ENCODE data around the gene EPB41L4B. TPM values are rescaled to one million over a fixed set of nuclear protein-coding genes. Genes with fewer than 3 reads are reported as not detected.

The EPB41L4B gene
- total and polyA plus RNA-seq, 2 experiments from 2014 or later = 11.0 to 32.2 TPM

DNA sequence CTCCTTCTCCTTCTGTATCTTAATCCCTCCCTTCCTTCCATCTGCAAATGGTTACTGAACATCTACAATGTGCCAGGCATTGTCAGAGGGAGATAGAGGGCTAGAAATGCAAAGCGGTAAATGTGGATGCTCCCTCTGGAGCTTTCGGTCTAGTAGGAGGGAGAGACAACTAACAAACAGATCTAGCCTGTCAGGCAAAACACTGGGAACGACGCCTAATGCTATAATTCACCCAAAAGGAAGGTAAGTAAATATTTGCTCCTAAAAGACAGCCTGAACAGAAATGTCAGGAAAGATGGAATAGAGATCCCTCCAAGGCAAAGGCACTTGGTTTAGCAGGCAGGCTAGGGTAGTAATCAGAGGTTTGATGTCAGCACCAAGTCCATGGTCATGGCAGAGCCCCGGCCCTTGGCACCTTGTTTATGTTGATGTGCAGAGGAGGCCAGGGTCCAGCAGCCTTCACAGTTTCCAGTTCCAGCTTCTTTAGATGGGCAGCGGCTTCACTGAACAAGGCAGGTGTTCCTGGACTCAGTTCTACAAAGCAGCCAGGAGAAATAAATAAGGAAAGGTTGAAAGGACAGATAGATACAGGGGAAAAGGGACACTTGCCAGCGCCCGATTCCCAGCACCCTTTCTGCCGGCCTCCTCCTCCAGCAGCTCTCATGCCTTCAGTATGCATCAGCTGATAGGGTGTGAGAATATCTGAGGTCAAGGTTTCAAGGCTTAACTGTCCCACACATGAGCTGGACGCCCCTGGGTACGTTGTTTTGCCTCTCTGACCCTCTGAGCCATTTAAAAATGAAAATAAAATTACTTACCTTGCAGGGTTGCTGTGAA, 107.4 kb downstream of the EPB41L4B start (continued):
- TF ChIP-seq, protein P1, sequence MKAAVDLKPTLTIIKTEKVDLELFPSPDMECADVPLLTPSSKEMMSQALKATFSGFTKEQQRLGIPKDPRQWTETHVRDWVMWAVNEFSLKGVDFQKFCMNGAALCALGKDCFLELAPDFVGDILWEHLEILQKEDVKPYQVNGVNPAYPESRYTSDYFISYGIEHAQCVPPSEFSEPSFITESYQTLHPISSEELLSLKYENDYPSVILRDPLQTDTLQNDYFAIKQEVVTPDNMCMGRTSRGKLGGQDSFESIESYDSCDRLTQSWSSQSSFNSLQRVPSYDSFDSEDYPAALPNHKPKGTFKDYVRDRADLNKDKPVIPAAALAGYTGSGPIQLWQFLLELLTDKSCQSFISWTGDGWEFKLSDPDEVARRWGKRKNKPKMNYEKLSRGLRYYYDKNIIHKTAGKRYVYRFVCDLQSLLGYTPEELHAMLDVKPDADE (IDR thresholded peaks at IDR 0.05) = no peak
- TF ChIP-seq JUNB (IDR thresholded peaks at IDR 0.05; ENCODE audit: unreplicated experiment) = no peak

DNA sequence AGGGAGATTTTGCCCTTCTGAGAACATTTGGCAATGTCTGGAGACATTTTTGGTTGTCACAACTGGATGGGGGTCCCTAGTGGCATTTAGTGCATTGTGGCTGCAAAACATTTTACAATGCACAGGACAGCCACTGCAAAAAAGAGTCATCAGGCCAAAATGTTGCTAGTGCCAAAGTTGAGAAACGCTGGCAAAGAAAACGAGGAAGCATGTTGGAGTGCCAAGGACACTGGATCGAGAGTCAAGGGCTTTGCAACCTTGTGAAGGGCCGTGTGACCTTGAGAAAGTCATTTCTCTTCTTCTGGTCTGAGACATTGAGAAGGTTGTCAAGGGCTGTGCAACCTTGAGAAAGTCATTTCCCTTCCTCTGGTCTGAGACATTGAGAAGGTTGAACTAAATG, 108.1 kb downstream of the EPB41L4B start:
- Histone ChIP-seq H3K9me2 (ENCODE audit: insufficient read depth) (no peaks in the 10 kb centered on the region), H3K36me3 (ENCODE audit: insufficient read depth) (no peaks in the 10 kb centered on the region), H4K20me1 (replicated peaks; ENCODE audit: insufficient read depth) (no peaks in the 10 kb centered on the region), H3F3A (replicated peaks; ENCODE audit: low read depth) (no peaks in the 10 kb centered on the region), H3K4me2 (no peak overlapping the region), H3K79me2 (replicated peaks; ENCODE audit: insufficient read depth) (no peaks in the 10 kb centered on the region), H3K4me3 (no peak overlapping the region), H3K27me3 (ENCODE audit: insufficient read depth) (no peaks in the 10 kb centered on the region), H3K4me1 (ENCODE audit: insufficient read depth) (no peaks in the 10 kb centered on the region), H3K27ac (ENCODE audit: low read depth) (no peak overlapping the region), H2AFZ (no peak overlapping the region)
- H3K4me3 Mint-ChIP-seq = no peak overlapping the region
- no peaks in the 10 kb centered on the region for H3K9me3 Mint-ChIP-seq
- DNase-seq (ENCODE audit: low spot score) = no peak
- no peak overlapping the region for H3K27ac Mint-ChIP-seq
- peaks cover 3% of the 10 kb centered on the region for H3K27me3 Mint-ChIP-seq (ENCODE audit: insufficient read depth, low read depth, poor library complexity)
- no peaks in the 10 kb centered on the region for H3K4me1 Mint-ChIP-seq
- ATAC-seq = no peak
- no peaks in the 10 kb centered on the region for H3K36me3 Mint-ChIP-seq (ENCODE audit: low read depth)
- TF ChIP-seq ZNF114 (CRISPR knock-in tag; IDR thresholded peaks at IDR 0.05) = no peak
- TF ChIP-seq, protein P2, sequence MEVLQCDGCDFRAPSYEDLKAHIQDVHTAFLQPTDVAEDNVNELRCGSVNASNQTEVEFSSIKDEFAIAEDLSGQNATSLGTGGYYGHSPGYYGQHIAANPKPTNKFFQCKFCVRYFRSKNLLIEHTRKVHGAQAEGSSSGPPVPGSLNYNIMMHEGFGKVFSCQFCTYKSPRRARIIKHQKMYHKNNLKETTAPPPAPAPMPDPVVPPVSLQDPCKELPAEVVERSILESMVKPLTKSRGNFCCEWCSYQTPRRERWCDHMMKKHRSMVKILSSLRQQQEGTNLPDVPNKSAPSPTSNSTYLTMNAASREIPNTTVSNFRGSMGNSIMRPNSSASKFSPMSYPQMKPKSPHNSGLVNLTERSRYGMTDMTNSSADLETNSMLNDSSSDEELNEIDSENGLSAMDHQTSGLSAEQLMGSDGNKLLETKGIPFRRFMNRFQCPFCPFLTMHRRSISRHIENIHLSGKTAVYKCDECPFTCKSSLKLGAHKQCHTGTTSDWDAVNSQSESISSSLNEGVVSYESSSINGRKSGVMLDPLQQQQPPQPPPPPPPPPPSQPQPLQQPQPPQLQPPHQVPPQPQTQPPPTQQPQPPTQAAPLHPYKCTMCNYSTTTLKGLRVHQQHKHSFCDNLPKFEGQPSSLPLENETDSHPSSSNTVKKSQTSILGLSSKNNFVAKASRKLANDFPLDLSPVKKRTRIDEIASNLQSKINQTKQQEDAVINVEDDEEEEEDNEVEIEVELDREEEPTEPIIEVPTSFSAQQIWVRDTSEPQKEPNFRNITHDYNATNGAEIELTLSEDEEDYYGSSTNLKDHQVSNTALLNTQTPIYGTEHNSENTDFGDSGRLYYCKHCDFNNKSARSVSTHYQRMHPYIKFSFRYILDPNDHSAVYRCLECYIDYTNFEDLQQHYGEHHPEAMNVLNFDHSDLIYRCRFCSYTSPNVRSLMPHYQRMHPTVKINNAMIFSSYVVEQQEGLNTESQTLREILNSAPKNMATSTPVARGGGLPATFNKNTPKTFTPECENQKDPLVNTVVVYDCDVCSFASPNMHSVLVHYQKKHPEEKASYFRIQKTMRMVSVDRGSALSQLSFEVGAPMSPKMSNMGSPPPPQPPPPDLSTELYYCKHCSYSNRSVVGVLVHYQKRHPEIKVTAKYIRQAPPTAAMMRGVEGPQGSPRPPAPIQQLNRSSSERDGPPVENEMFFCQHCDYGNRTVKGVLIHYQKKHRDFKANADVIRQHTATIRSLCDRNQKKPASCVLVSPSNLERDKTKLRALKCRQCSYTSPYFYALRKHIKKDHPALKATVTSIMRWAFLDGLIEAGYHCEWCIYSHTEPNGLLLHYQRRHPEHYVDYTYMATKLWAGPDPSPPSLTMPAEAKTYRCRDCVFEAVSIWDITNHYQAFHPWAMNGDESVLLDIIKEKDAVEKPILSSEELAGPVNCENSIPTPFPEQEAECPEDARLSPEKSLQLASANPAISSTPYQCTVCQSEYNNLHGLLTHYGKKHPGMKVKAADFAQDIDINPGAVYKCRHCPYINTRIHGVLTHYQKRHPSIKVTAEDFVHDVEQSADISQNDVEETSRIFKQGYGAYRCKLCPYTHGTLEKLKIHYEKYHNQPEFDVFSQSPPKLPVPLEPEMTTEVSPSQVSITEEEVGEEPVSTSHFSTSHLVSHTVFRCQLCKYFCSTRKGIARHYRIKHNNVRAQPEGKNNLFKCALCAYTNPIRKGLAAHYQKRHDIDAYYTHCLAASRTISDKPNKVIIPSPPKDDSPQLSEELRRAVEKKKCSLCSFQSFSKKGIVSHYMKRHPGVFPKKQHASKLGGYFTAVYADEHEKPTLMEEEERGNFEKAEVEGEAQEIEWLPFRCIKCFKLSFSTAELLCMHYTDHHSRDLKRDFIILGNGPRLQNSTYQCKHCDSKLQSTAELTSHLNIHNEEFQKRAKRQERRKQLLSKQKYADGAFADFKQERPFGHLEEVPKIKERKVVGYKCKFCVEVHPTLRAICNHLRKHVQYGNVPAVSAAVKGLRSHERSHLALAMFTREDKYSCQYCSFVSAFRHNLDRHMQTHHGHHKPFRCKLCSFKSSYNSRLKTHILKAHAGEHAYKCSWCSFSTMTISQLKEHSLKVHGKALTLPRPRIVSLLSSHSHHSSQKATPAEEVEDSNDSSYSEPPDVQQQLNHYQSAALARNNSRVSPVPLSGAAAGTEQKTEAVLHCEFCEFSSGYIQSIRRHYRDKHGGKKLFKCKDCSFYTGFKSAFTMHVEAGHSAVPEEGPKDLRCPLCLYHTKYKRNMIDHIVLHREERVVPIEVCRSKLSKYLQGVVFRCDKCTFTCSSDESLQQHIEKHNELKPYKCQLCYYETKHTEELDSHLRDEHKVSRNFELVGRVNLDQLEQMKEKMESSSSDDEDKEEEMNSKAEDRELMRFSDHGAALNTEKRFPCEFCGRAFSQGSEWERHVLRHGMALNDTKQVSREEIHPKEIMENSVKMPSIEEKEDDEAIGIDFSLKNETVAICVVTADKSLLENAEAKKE (CRISPR knock-in tag; IDR thresholded peaks at IDR 0.05) = no peak
- no peak for TF ChIP-seq NANOG (IDR thresholded peaks at IDR 0.05; ENCODE audit: borderline replicate concordance)
- TF ChIP-seq, protein P3, sequence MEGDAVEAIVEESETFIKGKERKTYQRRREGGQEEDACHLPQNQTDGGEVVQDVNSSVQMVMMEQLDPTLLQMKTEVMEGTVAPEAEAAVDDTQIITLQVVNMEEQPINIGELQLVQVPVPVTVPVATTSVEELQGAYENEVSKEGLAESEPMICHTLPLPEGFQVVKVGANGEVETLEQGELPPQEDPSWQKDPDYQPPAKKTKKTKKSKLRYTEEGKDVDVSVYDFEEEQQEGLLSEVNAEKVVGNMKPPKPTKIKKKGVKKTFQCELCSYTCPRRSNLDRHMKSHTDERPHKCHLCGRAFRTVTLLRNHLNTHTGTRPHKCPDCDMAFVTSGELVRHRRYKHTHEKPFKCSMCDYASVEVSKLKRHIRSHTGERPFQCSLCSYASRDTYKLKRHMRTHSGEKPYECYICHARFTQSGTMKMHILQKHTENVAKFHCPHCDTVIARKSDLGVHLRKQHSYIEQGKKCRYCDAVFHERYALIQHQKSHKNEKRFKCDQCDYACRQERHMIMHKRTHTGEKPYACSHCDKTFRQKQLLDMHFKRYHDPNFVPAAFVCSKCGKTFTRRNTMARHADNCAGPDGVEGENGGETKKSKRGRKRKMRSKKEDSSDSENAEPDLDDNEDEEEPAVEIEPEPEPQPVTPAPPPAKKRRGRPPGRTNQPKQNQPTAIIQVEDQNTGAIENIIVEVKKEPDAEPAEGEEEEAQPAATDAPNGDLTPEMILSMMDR (conservative IDR thresholded peaks at IDR 0.05; ENCODE audit: low read depth in 2 of 2) = no peak
- TF ChIP-seq POLR2AphosphoS5 (IDR thresholded peaks at IDR 0.05; ENCODE audit: low read depth) = no peak
- TF ChIP-seq, protein P4, sequence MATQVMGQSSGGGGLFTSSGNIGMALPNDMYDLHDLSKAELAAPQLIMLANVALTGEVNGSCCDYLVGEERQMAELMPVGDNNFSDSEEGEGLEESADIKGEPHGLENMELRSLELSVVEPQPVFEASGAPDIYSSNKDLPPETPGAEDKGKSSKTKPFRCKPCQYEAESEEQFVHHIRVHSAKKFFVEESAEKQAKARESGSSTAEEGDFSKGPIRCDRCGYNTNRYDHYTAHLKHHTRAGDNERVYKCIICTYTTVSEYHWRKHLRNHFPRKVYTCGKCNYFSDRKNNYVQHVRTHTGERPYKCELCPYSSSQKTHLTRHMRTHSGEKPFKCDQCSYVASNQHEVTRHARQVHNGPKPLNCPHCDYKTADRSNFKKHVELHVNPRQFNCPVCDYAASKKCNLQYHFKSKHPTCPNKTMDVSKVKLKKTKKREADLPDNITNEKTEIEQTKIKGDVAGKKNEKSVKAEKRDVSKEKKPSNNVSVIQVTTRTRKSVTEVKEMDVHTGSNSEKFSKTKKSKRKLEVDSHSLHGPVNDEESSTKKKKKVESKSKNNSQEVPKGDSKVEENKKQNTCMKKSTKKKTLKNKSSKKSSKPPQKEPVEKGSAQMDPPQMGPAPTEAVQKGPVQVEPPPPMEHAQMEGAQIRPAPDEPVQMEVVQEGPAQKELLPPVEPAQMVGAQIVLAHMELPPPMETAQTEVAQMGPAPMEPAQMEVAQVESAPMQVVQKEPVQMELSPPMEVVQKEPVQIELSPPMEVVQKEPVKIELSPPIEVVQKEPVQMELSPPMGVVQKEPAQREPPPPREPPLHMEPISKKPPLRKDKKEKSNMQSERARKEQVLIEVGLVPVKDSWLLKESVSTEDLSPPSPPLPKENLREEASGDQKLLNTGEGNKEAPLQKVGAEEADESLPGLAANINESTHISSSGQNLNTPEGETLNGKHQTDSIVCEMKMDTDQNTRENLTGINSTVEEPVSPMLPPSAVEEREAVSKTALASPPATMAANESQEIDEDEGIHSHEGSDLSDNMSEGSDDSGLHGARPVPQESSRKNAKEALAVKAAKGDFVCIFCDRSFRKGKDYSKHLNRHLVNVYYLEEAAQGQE (IDR thresholded peaks at IDR 0.05; ENCODE audit: unreplicated experiment) = no peak
- no peak for TF ChIP-seq EZH2phosphoT487 (IDR thresholded peaks at IDR 0.05; ENCODE audit: unreplicated experiment)
- TF ChIP-seq STAT1 (IDR thresholded peaks at IDR 0.05; ENCODE audit: unreplicated experiment) = no peak
- no peak for TF ChIP-seq JUNB (IDR thresholded peaks at IDR 0.05; ENCODE audit: unreplicated experiment)
- no peak for TF ChIP-seq CREB1 (CRISPR knock-in tag; IDR thresholded peaks at IDR 0.05; ENCODE audit: low read depth)
- TF ChIP-seq ZNF331 (CRISPR knock-in tag; IDR thresholded peaks at IDR 0.05; ENCODE audit: low read depth) = no peak
